HG03045 (cell line): ENCODE data around the gene TMEM91.
"Not testable (repeated sequence)": the region's sequence is repeated elsewhere in the genome, so short reads cannot be mapped to it uniquely, and the experiment has no call there.

Experiments used
- ATAC-seq: cut with Tn5 transposase; IDR thresholded peaks from one replicate; pipeline ENCODE4 v1.9.1; 2021; ENCODE audit warnings: mild to moderate bottlenecking, moderate library complexity; ENCODE audit not compliant: unreplicated experiment

TMEM91 gene

DNA sequence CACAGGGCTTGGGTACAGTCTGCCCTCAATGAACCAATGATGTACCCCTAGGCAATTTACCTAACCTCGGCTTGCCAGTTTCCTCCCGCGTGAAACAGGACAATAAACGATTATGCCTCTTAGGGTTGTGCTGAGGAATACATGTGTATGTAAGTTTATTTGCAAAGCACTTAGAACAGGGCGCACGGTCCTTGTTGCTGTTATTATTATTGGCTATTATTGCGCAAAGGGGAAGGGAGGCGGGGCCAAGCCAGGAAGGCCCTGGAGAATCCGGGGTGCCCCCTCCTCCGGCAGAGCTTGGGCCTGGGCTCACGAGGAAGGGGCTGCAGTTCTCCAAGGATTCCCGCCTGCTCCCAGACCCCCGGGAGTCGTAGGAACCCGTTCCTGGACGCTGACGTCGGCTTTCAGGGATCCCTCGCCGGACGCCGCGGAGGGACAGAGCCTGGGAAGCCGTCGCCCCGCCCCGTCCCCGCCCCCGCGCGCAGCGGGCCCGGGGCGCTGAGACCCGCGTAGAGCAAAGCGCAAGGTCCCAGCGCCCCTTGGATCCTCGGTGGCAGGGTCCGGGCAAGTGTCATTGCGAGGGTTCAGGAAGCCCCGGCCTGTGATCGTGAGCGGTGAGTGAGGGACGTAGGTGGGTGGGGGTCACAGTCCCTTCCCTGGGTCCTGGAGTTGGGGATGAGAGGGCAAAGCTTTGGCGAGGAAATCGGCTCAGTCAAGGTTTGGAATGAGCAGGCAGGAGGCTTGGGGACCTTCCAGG is at the start of gene TMEM91:
Gene TMEM91 (plus strand): TSS at position 293 of the 757 bp plus-strand sequence. CDS start 1,777 bp downstream, outside the sequence.
- ATAC-seq, result no peak

DNA sequence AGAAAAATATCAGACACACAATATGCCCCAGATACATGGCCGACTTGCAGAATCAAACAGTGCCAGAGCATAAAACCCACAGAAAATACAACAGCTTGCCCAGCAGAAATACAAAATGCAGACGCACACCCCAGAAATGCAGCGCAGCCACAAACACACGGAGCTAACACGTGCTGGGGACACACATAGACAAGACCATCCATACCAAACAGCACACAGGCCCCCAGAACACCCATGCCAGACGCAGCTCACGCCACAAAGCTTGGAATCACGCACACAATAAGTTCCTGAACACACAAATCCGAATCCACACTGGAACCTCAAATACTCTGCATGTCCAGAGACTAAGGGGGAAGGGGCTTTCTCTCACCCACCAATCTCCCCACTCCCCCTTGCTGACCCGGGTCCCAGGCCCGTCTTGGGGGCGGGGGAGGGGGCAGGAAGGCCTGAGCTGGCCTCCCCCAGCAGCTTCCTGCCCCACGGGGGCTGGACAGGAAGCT is 49.2 kb upstream of the TMEM91 start:
- peak; percentile 2 for ATAC-seq

DNA sequence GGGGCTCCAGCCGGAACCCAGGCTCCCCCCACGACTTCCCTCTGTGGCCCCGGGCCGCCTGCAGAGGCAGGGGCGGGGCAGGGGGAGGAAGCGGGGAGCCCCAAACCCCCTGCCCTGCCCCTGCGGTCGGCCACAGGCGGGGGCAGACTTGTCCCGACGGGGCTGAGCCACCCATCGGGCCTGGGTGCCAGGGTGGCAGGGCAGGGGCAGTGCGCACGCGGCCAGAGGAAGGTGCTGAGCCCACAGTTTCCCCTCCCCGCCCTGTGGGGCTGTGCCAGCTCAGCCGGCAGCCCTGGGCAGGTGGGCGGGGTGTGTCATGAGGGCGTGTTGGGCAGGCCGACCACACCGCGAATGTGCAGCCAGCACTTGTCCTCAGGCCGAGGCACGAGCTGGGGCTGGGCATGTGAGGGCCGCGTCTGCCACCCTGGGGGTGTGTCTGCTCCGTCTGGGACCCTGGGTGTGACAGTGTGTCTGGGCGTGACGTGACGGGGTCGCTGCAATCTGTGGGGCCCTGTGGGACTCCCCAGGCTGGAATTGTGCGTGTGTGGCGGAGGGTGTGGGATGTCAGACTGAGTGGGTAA is 48.7 kb upstream of the TMEM91 start:
- peak; percentile 62 for ATAC-seq

DNA sequence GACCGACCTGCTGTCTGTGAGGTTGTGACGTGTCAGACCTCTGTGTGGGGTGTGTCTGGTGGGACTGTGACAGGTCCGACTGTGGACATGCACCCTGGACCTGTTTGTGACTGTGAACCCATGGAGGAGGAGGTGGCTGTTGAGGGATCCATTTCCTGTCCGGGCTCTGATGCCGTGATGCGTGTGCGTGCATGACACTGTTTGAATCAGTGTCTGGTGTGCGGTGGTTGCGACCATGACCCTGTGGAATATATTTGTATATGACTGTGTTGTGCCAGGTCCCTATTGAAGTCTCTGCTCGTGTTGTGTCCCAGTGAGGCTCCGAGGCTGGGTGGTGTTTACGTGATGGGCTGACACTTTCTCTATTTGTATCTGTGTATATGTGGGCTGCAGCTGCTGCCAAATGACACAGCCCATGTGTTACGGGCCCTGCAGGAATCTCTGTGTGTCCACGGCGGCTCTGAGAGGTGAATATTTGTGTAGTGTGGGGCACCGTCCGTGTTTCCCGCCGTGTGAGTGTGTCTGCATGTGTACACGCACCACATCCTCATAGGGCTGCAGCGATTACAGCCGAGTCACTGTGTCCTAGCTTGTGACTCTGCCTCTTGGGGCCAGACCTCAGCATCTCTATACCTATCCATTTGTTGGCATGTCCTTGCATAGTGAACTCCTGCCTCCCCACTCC is 48.0 kb upstream of the TMEM91 start:
- ATAC-seq, result no peak

DNA sequence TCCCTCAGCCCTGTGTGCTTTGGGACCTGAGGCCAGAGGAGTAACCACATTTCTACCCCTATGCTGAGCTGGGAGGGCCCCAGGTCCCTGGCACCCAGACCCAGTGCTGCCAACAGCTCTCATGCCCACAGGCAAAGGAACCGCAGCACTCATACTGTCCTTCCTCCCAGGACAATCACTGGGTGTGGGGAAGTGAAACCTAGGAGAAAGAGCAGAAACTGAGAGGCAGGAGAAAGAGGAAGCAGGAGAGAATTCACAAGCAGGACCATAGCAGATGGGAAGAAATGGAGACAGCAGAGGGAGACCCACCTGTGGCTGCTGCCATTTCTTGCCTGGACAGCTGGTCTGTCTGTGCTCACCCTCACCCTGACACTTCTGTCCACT is 47.5 kb upstream of the TMEM91 start:
- no peak for ATAC-seq

DNA sequence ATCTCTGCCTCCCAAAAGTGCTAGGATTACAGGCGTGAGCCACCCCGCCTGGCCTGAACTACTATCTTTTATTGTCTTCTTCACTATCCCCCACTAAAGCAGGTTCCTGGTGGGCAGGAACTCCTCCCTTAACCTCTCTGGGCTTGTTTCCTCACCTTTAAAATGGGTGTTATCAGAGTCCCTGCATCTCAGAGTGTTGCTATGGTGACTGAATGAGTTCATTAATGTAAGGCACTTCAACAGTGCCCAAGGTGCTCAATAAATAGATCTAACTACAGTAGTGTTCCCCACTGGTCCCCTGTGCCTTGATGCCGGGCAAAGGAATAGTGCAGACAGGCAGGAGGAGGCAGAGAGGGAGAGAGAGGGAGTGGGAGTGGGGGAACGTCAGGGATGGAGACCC is 45.9 kb upstream of the TMEM91 start:
- no peak for ATAC-seq

DNA sequence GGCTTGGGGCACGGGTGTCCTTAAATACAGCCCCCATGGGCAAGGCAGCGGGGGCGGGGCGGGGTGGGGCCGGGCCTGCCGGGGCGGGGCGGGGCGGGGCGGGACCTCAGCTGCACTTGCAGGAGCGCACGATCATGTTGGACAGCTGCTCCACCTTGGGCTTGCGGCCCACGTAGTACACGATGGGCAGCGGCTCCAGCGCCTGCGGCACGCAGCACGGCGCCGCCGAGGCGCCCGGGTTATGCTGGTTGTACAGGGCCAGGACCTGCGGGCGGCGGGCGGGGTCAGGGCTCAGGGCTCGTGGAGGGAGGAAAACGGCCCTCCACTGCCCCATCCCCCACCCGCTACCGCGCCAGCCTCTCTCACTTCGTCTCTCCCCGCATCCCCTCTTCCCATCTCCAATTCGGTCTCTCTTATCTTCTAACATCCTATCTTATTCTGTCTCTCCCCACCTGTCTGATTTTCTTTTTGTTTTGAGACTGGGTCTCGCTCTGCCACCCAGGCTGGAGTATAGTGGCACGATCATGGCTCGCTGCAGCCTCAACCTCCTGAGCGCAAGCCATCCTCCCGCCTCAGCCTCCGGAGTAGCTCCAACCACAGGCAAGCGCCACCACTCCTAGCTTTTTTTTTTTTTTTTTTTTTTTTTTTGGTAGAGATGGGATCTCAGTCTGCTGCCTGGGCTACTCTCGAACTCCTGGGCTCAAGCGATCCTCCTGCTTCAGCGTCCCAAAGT is 45.2 kb upstream of the TMEM91 start:
- no peak for ATAC-seq

DNA sequence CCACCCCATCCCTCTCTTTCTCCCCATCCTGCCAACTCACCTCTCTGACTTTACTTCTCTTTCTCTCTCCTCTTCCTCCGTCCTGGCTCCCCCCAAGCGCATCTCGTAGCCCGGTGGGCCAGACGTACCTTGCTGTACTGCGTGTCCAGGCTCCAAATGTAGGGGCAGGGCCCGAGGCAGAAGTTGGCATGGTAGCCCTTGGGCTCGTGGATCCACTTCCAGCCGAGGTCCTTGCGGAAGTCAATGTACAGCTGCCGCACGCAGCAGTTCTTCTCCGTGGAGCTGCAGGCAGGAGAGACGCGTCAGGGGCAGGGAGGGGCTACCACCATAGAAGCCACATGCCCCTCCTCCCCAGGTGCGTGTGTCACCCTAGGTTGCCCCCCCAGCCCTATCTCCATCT is 44.3 kb upstream of the TMEM91 start:
- ATAC-seq, result no peak

DNA sequence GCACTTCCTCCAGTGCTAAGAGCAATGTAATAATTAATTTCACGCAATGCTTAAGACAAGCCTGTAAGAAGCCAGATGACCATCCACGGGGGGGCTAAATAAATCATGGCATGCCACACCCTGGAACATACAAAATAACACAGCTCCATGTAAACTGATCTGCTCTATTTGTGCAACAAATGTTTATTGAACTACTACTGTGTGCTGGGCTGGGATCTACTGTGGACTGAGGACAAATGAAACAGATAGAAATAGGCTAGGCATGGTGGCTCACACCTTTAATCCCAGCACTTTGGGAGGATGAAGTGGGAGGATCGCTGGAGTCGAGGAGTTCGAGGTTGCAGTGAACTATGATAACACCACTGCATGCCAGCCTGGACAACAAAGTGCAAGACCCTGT is 43.9 kb upstream of the TMEM91 start:
- no peak for ATAC-seq

DNA sequence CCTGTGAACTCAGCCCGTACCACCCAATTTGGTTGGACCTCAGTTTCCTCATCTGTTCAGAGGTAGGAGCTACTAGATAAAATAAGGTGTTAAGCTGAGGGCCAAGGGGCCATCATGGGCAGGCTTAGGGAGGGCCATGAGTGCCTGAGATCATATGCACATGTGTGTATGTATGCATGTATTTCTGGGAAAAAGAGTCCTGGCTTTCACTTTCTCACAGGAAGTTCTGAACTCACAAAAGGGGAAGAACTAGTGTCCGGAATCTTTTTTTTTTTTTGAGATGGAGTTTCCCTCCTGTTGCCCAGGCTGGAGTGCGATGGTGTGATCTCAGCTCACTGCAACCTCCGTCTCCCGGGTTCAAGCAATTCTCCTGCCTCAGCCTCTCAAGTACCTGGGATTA is 41.5 kb upstream of the TMEM91 start:
- no peak for ATAC-seq

DNA sequence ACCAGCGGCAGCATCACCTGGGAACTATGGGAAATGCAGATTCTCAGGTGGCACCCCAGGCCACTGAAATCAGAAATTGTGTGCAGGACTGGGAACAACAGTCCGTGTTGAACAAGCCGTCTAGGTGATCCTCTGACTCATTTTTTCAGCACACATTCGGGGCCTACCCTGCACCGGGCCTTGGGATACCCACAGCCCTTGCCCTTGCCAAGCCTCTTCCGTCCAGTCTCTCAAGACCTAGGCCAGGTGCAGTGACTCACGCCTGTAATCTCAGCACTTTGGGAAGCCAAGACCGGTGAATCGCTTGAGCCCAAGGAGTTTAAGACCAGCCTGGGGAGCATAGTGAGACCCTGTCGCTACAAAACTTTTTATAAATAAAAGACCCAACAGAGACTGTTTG is 40.9 kb upstream of the TMEM91 start:
- no peak for ATAC-seq

DNA sequence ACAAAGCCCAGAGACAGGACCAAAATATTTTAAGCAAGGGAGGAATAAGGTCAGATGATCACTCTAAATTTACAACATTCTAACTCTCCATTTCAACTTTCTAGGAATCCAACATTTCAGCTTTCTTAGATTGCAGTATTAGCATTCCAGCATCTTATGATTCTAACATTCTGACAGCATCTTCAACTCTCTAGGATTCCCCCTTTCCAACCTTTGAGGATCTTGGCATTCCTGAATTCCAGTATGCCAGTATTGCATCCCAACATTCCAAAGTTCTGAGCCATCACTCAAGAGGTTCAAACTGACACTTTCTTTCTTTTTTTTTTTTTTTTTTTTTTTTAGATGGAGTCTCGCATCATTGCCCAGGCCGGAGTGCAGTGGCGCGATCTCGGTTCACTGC is 36.4 kb upstream of the TMEM91 start:
- no peak for ATAC-seq

DNA sequence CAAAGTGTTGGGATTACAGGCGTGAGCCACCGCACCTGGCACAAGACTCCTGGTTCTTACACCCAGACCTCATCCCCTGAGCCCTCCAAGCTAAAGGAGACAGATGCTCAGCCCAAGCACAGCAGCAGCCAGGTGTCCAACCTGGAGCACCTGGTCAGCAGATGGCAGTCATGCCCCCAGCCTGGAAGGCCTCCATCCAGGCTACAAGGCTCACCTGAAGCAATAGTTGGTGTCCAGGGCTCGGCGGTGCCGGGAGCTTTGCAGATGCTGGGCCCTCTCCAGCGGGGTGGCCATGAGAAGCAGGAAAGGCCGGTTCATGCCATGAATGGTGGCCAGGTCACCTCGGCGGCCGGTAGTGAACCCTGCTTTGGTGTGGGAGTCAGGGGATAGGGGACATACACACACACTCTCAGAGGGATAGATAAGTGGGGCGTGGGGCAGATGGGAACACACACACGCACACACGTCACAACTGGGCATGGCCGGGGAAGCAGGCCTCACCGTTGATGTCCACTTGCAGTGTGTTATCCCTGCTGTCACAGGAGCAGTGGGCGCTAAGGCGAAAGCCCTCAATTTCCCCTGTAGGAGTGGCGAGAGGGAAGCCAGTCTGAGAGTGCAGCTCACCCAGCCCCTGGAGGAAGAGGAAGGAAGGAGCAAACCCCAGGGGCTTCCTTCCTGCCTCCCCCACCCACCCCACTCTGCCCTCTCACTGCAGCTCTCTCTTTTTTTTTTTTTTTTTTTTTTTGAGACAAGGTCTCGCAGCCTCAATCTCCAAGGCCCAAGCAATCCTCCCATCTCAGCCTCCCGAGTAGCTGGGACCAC is 34.5 kb upstream of the TMEM91 start:
- ATAC-seq, result no peak

DNA sequence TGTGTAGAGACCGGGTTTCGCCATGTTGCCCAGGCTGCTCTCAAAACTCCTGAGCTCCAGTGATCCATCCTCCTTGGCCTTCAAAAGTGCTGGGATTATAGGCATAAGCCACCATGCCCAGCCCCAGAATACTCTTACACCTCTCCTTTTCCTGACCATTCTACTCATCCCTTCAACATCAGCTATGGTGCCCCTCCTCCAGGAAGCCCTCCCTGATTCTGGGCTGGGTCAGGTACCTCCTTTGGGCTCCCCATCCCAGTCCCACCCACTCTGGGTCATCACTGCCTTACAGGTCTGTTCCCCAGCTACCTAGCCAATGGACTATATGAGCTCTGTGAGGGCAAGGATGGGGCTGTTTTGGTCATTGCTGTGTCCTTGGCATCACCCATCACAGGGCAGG is 32.2 kb upstream of the TMEM91 start:
- ATAC-seq, result no peak

DNA sequence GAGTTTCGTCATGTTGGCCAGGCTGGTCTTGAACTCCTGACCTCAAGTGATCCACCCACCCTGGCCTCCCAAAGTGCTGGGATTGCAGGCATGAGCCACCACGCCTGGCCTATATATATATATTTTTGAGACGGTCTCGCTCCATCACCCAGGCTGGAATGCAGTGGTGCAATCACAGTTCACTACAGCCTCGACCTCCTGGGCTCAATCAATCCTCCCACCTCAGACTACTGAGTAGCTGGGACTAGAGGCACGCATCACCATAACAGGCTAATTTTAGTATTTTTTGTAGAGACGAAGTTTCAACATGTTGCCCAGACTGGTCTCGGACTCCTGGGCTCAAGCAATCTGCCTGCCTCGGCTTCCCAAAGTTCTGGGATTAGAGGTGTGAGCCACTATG is 29.4 kb upstream of the TMEM91 start:
- ATAC-seq, result not testable (repeated sequence)

DNA sequence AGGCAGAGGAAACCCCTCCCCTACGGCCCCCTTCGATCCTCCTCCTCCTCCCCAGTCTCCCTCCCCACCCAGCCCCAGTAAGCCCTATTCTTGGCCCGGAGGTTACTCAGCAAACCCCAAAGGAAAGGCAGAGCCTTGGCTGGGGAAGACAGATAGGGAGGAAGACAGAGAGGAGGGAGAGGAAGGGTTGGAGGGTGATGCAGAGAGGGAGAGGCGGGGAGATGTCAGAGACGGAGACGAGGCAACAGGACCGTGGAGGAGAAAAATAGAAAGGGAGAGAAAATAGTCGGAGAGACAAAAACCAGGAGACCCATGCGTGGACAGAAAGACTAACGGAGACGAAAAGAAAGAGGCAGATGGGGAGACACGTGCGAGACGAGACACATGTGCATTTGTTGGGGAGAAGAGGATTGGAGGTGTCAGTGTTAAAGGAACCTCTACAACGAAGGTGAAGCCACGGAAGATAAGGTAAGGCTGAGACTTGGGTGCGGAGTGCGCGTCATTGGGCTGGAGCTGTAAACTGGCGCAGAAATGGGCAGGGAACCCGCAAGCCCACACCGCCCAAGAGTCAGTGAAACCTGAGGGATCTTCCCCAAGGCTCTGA is 25.5 kb upstream of the TMEM91 start:
- ATAC-seq, result no peak

DNA sequence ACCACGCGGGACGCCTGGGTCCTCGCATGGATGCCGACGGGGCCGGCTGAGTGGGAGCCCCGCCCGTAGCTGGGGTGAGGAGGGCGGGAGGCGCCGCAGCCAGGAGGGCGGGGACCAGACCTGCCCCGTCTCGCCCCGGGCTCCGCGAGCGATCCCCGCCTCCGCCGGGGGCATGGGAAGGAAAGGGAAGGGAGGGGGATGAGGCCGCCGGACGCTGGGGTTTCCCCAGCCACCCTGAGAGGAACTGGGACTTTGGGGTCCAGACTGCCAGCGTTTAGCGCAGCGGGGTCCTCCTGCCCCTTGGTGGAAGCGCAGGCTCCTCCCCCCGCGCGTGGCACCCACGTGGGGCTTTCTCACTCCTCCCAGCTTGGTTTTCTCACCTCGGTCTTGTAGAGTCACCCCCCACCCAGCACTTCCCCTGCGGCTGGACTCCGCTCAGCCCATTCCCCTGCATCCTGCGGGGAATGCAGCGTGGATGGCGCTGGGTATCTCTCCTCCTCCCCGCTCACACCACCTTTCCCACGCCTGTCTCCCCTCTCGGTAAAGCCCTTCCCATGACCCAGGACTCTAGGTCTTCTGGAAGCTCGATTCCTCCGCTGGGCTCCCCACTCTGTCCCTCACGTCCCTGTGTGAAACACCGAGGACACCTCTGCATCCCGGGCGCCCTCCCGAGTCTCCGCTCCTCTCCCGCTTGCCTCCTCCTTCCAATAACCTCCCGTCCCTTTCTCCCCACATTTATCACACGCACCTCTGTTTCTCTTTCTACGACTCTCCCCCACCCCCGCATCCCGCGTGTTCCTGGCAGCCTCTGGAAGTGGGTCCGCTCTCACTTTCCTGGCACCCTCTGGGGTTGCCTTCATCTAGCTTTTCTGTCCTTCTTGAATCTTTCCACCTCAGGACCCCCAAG is 24.7 kb upstream of the TMEM91 start:
- peak; percentile 36 for ATAC-seq

DNA sequence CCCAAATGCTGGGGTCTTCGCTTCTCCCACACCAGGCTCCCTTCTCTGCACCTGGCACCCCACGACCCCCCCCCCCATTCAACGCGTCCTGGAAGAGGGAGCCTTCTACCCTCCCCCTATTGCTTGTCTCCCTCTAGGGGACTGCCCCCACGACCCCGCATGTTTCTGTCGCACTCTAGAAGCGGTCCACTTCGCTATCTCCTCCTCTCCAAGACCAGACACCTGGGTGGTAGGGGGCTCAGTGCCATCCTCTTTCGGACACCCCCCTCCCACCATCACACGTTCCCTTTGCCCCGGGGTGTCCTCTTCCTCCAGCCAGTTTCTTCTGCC is 24.1 kb upstream of the TMEM91 start:
- no peak for ATAC-seq
